GM18498 (cell line): ENCODE measurements around the gene DECR2.

Source experiments
- ATAC-seq: cut with Tn5 transposase; IDR thresholded peaks from one replicate; pipeline ENCODE4 v1.9.1; 2021; ENCODE audit warnings: mild to moderate bottlenecking, moderate library complexity; ENCODE audit not compliant: unreplicated experiment

DECR2 gene

GRCh38 chr16:427250-427649 lies 25.6 kb downstream of the DECR2 start:
- ATAC-seq = no peak

GRCh38 chr16:430904-431303 lies 29.2 kb downstream of the DECR2 start:
- ATAC-seq = no peak

GRCh38 chr16:440627-441026 lies 38.9 kb downstream of the DECR2 start:
- ATAC-seq = no peak

GRCh38 chr16:441447-441846 lies 39.8 kb downstream of the DECR2 start:
- no peak for ATAC-seq

- no peak for ATAC-seq
Observed at GRCh38 chr16:442976-443375, 41.3 kb downstream of the DECR2 start.

GRCh38 chr16:444027-444426 lies 42.3 kb downstream of the DECR2 start:
- no peak for ATAC-seq

- no peak for ATAC-seq
Observed at GRCh38 chr16:445566-445965, 43.9 kb downstream of the DECR2 start.

GRCh38 chr16:450385-450784 lies 48.7 kb downstream of the DECR2 start:
- no peak for ATAC-seq

- ATAC-seq = no peak
Observed at GRCh38 chr16:450785-451512, 49.3 kb downstream of the DECR2 start.

- ATAC-seq = no peak
Observed at GRCh38 chr16:454397-454940, 52.8 kb downstream of the DECR2 start.

GRCh38 chr16:455453-455852 lies 53.8 kb downstream of the DECR2 start:
- ATAC-seq = no peak

GRCh38 chr16:456891-457483 lies 55.3 kb downstream of the DECR2 start:
- no peak for ATAC-seq

- ATAC-seq = no peak
Observed at GRCh38 chr16:457732-458400, 56.2 kb downstream of the DECR2 start.

- no peak for ATAC-seq
Observed at GRCh38 chr16:459761-460160, 58.1 kb downstream of the DECR2 start.

- ATAC-seq = no peak
Observed at GRCh38 chr16:460787-461186, 59.1 kb downstream of the DECR2 start.
